Hepatocyte (in vitro differentiated cells): ENCODE measurements around the gene ISM1.

Experiments
- CTCF ChIP-seq: fragments of 200-600 bp; sonication (generic); IDR thresholded peaks from 2 replicates; pipeline ENCODE4 v1.5.1; 2016; ENCODE audit warnings: antibody characterized with exemption, mild to moderate bottlenecking; ENCODE audit not compliant: poor library complexity
- EZH2 ChIP-seq: fragments of 200-600 bp; sonication (generic); IDR thresholded peaks from 2 replicates; pipeline ENCODE4 v1.6.1; 2016; ENCODE audit warnings: antibody characterized with exemption, mild to moderate bottlenecking, borderline replicate concordance
- EZH2phosphoT487 ChIP-seq: fragments of 200-600 bp; sonication (generic); IDR thresholded peaks from one replicate; pipeline ENCODE4 v1.6.1; 2018; ENCODE audit warnings: antibody characterized with exemption, mild to moderate bottlenecking, low read depth, moderate library complexity; ENCODE audit not compliant: unreplicated experiment, severe bottlenecking

GRCh38 chr20:13317439-13317838 is 96.4 kb downstream of the ISM1 start:
- TF ChIP-seq CTCF (no peak), EZH2 (no peak), EZH2phosphoT487 (no peak)
